NOMO-1 (cell line): ENCODE results near the gene PAIP2.
"Not testable (repeated sequence)": the region's sequence is repeated elsewhere in the genome, so short reads cannot be mapped to it uniquely, and the experiment has no call there.

Source experiments
- DNase-seq, 2 experiments: peaks; one replicate each; lab custom pipeline; 2025; ENCODE audit not compliant: unreplicated experiment in 2 of 2; lab: John Stamatoyannopoulos, UW

PAIP2 gene

GRCh38 chr5:139341689-139342422 is at the start of gene PAIP2:
PAIP2 (plus strand) TSS chr5:139341854; CDS start chr5:139363785, 21,931 bp downstream.
- peak; percentile 95 to 97 for DNase-seq

- no peak for DNase-seq
Observed at GRCh38 chr5:139293202-139293506, 48.5 kb upstream of the PAIP2 start.

- DNase-seq, result peak; percentile 83 to 97
Observed at GRCh38 chr5:139293507-139294373, 47.9 kb upstream of the PAIP2 start, which contains the start of gene MATR3. MATR3 (plus strand) TSS chr5:139293740; CDS start chr5:139307416, 13,676 bp downstream.

- peak; percentile 66 to 71 for DNase-seq
Observed at GRCh38 chr5:139294374-139295165, 47.1 kb upstream of the PAIP2 start.

GRCh38 chr5:139295346-139296057 is 46.2 kb upstream of the PAIP2 start:
- no peak for DNase-seq

GRCh38 chr5:139296198-139296597 is 45.5 kb upstream of the PAIP2 start:
- no peak for DNase-seq

- no peak for DNase-seq
Observed at GRCh38 chr5:139296862-139297326, 44.8 kb upstream of the PAIP2 start.

GRCh38 chr5:139297439-139298133 is 44.1 kb upstream of the PAIP2 start:
- no peak for DNase-seq

GRCh38 chr5:139298242-139298641 is 43.4 kb upstream of the PAIP2 start:
- no peak for DNase-seq

- DNase-seq, result no peak
Observed at GRCh38 chr5:139299486-139299885, 42.2 kb upstream of the PAIP2 start.

- DNase-seq, result no peak
Observed at GRCh38 chr5:139301808-139302499, 39.7 kb upstream of the PAIP2 start.

- no peak for DNase-seq
Observed at GRCh38 chr5:139304391-139305324, 37.0 kb upstream of the PAIP2 start.

GRCh38 chr5:139306197-139306596 is 35.5 kb upstream of the PAIP2 start:
- no peak for DNase-seq

- no peak for DNase-seq
Observed at GRCh38 chr5:139306628-139307379, 34.9 kb upstream of the PAIP2 start.

- DNase-seq, result no peak
Observed at GRCh38 chr5:139308797-139309196, 32.9 kb upstream of the PAIP2 start.

GRCh38 chr5:139310715-139311186 is 30.9 kb upstream of the PAIP2 start:
- DNase-seq, result not testable (repeated sequence)

GRCh38 chr5:139312075-139312474 is 29.6 kb upstream of the PAIP2 start:
- no peak for DNase-seq
